Activated CD4-positive, alpha-beta T cell treated with anti-CD3 and anti-CD28 coated beads, Interleukin-2, amount 50 U/mL, for 4 hours (primary cell): ENCODE data around the gene TMEM131L.
"Not testable (repeated sequence)": the region's sequence is repeated elsewhere in the genome, so short reads cannot be mapped to it uniquely, and the experiment has no call there.

ENCODE experiments used
- DNase-seq, 2 experiments: peaks; one replicate each; pipeline ENCODE4 v3.0.0-alpha.2; 2020

The TMEM131L gene

DNA sequence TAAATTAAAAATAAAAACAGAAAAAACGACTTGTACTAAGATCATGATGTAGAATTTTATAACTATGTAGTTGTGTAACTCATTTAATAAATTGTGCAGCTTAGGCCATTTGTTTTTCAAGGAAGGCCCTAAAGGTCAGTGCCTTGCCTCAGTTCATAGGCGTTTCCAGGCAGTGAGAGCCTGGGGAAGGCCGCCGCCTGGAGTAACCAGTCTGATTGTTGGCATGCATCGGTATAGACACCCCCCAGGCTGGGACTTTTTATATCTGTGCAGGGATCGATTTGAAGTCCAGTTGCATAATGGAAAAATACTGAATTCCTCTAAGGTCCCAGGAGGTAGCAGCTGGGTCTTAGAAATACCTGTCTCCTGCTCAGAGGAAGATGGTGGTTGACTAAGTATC is 77.2 kb downstream of the TMEM131L start:
- no peak for DNase-seq

- no peak for DNase-seq
Measured at GRCh38 chr4:153545822-153546221, 79.7 kb downstream of the TMEM131L start.

DNA sequence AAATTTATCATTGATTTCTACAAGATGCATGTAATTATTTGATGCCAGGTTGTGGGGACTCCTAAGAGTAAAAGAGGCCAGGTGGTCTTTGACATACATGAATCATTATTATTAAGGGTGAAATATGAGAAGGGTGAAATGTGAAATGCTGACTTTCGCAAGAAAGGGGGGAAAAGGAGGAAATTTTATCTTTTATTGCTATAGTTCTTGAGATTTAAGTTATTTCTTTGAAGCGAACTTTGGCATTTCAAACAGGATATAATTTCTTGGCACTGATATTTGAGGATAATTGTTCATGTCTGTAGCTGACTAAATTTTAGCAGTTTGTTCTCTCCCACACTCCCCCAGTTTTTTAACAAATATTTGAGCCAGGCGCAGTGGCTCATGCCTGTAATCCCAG is 80.1 kb downstream of the TMEM131L start:
- no peak for DNase-seq

DNA sequence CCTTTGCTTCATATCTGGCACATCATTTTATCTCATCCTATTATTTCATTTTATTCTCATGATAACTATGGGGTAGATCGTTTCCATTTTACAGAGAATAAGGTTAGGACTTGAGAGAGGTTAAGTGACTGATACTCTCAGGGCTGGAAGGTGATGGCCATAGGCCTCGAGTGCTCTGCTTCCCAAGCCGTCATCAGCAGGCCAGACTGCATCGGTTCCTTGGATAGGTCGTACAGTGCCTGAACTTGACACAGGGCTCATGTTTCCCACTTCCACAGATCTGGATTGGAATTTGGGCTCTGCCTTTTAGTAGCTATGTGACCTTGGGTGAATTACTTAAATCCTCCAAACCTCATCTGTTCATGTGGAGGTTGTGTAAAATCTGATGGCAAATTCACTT is 81.4 kb downstream of the TMEM131L start:
- DNase-seq, result no peak

- DNase-seq, result not testable (repeated sequence)
Measured at GRCh38 chr4:153548907-153549306, 82.7 kb downstream of the TMEM131L start.

DNA sequence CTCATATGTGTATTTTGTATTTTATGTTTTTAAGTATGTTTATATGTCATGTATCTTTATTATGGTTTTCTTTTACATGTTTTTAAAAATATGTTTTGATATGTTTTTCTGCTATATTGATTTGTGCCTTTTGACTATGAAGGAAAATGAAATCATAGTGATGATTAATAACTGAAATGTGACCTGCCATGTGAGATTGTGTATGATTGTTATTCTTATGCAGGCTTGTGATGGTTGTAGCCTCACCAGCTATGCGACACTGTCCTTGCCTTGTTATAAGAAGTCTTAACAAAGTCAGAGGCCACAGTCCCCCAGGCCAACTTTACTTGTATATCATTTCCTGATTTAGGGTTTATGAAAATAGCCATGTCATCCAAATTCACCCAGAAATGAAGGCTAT is 83.2 kb downstream of the TMEM131L start:
- no peak for DNase-seq

GRCh38 chr4:153553155-153553818 is 87.1 kb downstream of the TMEM131L start:
- DNase-seq, result no peak

GRCh38 chr4:153553819-153554170 is 87.6 kb downstream of the TMEM131L start:
- DNase-seq, result no peak

DNA sequence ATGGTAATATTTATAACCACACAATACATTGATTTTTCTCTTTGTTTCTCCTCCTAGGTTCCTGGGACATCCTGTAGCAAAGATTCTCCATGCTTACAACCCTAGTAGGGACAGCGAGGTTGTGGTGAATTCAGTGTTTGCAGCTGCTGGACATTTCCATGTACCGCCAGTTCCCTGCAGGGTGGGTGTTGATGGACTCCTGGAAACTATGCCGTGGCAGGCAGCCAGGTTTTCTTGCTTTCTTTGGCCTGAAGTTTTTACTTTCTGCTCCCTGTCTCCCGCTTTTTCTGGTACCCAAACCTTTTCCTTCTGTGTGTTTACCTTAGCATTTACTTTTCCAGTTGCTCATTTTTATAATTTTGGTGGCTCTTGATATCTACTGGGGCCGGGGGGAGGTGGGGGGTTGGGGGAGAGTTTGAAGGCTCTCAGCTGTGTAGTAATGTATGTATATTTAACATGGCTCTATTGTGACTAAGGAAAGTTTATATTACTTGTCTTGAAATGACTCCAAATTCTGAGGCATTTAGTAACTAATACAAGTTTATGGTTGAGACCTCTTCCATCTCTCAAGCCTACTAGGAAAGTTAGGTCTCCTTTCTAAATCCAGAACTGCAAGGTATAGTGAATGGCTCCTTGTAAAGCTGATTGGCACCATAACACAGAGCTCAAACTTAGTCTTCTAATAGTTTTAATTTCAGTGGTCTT is 89.7 kb downstream of the TMEM131L start:
- DNase-seq, result no peak

GRCh38 chr4:153556435-153556815 is 90.3 kb downstream of the TMEM131L start:
- DNase-seq, result no peak

DNA sequence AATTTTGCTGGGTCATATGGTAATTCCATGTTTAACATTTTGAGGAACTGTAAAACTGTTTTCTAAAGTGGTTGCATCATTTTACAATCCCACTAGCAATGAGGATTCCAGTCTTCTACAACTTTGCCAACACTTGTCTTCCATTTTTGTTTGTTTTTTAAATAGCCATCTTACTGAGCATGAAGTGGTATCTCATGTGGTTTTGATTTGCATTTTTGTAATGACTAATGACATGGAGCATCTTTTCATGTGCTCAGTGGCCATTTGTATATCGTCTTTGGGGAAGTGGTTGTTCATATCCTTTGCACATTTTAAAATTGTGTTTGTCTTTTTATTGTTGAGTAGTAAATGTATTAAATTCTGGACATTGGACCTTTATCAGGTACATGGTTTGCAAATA is 94.7 kb downstream of the TMEM131L start:
- no peak for DNase-seq

DNA sequence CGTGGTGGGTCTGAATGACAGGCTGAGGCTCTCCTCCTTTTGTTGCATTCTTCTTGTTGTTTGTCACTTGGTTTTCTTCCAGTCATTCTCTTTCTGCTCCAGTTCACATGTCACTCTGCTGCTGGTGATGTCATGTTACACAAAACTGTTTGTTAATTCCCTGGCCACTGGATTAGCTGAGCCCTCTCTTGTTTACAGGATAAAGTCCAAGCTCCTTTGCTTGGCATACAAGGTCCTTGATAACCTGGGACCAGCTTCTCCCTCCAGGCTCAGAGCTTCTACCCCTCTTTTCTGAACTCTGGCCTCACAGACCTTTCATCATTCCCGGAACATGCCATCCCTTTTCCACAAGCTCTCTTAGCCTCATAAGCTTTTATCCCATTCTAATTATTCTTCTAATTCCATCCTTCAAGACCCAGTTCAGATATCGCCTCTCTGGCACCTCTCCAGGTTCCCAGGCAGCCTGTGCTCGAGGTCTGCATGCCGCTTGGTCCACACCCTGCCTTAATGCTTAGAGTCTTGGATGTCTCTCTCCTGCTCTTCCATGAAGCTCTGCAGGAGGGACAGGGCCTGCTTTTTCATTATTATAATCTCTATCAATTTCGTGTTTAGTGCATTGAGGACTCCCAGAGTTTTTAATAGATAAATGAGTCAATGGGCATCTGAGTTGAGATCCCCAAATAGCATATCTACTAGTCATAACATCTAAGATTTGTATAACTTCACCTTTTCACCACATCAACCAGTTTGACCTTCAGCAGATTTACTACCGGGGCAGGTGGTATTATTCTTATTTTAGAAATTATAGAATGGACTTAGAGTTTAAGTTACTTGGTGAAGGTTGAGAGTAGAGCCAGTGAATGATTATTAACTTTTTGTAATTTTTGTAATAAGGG is 98.7 kb downstream of the TMEM131L start:
- no peak for DNase-seq

DNA sequence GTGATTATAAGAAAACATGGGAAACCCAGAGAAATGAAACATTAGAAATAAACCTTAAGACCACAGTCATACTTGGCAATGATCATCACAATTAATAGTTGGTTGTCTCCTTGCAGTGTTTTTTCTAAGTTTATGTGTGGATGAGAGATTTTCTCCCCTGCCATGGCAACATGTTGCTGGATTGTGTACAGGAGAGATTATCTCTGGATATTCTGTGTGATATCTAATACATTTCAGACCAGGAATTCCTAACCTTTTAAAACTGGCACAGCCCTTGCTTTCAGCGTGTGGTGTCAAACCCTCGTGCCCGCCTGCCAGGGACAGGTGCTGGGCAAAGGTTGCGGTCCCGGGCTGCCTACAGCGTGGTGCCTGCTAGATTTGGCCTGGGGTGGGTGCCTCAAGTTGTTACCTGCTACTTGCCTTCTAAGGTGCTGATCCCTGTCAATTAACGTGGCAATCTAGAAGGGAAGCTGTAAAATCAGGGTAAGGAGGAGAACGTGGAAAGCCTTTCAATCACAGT is 100.5 kb downstream of the TMEM131L start:
- DNase-seq, result no peak

GRCh38 chr4:153567660-153568059 is 101.5 kb downstream of the TMEM131L start:
- not testable (repeated sequence) for DNase-seq

DNA sequence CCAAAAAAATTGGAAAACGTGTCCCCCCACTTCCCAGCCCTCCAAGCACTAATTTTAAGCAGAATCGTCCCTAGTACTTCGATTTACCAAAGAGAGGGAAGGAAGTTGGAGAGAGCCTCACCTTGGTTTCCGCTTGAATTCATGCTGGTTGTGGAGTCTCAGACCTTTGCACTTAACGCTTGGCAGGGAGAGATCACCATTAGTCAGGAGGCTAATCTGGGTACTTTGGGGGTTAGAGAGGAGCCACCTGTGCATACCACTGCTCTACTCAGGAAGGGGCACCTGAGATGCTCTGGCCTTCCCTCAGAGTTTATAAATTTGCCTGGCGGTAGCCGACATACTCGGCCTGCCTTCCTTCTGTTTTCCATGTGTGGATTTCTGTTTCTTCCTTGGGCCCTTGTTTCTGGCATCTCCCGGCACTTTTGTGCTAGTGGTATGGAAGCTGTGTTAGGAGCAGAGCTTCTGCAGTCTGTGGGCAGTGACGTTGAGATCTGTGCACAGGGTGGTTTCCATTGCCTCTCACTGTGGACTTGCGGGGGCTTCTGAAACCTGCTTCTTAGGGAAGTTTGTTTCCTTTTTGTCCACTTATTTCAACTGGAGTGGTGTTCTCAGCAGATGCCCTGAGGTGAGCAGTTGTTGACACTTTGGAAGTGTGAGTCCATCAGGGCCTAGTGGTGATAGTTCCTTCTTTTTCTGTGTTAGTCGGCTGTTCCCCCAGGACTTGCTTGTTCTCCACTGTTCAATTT is 104.2 kb downstream of the TMEM131L start:
- DNase-seq, result no peak

GRCh38 chr4:153571006-153571545 is 104.9 kb downstream of the TMEM131L start:
- no peak for DNase-seq

DNA sequence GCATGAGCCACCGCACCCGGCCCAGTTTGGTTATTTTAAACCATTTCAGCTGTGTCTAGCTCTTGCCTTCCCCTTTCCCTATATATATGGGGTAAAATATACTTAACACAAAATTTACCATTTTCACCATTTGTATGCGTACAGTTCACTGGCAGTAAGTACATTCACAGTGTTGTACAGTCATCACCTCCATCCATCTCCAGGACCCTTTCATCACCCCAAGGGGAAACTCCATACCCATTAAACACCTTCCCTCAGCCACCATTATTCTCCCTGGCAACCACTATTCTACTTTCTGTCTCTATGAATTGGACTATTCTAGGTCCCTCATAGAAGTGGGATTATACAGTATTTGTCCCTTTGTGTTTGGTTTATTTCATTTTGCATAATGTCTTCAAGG is 106.4 kb downstream of the TMEM131L start:
- no peak for DNase-seq

- DNase-seq, result no peak
Measured at GRCh38 chr4:153573221-153573620, 107.1 kb downstream of the TMEM131L start.

GRCh38 chr4:153573881-153574802 is 108.0 kb downstream of the TMEM131L start:
- DNase-seq, result peak; percentile 64 to 65

DNA sequence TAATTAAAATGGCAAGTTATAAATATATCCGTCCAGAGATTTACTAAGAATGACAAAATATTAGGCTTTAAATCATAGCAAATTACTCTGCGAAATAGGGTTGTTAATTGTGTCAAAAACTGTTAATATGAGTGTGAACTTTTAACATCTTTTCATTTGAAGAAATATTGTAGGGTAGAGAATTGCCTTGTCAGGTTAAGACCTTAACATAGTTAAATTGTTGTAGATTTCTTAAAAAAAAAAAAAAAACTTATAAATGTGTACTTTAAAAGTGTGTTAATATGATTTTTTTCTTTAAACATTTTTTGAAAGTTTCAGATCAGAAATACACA is 110.2 kb downstream of the TMEM131L start:
- no peak for DNase-seq

DNA sequence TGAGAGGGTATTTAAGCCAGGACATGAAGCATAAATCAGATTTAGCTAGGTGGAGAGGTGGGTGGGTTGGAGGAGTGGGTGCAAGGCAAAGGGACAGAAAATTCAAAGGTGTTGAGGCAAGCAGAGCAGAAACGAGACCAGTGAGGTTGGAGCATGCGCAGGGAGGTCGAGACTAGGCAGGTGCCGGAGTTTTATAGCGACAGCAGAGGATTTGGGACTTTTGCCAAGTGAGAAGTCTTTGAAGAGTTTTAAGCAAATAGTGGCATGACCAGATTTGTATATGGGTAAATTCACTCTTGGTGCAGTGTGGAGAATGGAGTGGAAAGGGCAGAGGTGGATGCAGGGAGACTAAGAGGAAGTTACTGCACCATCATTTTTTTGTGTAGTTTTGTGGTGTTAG is 110.9 kb downstream of the TMEM131L start:
- DNase-seq, result no peak

GRCh38 chr4:153579410-153579809 is 113.2 kb downstream of the TMEM131L start:
- DNase-seq, result no peak
